Mesothelial cell of epicardium (in vitro differentiated cells): ENCODE results near the gene LRMDA. TPM values are rescaled to one million over a fixed set of nuclear protein-coding genes. Genes with fewer than 3 reads are reported as not detected.

ENCODE experiments used
- DNase-seq, 2 experiments: peaks; one replicate each; pipeline ENCODE4 v3.0.0; 2021; ENCODE audit warnings: low spot score in 2 of 2; ENCODE audit not compliant: unreplicated experiment in 2 of 2
- H3K27ac Mint-ChIP-seq: 2 replicates; pipeline ENCODE4 v1.8.0; 2021; ENCODE audit warnings: mixed read lengths
- H3K27me3 Mint-ChIP-seq: 2 replicates; pipeline ENCODE4 v1.8.0; 2021; ENCODE audit warnings: low read depth, mixed read lengths
- H3K36me3 Mint-ChIP-seq: 2 replicates; pipeline ENCODE4 v1.8.0; 2021; ENCODE audit warnings: mixed read lengths
- H3K4me1 Mint-ChIP-seq: 2 replicates; pipeline ENCODE4 v1.8.0; 2021; ENCODE audit warnings: mixed read lengths
- H3K4me3 Mint-ChIP-seq: 2 replicates; pipeline ENCODE4 v1.8.0; 2021; ENCODE audit warnings: mild to moderate bottlenecking, moderate library complexity, mixed read lengths
- H3K9me3 Mint-ChIP-seq: 2 replicates; pipeline ENCODE4 v1.8.0; 2021; ENCODE audit warnings: mixed read lengths
- CTCF ChIP-seq: fragments of 200-600 bp; sonication (generic); IDR thresholded peaks from one replicate; pipeline ENCODE4 v1.5.0; 2021; ENCODE audit warnings: antibody characterized with exemption; ENCODE audit not compliant: unreplicated experiment
- total RNA-seq: library from RNA; stranded (reverse); gene quantifications from 3 replicates; pipeline ENCODE4 v1.2.1, GENCODE V29; 2021

LRMDA gene
- total RNA-seq, 1 donor from 2014 or later = 2.0 TPM

DNA sequence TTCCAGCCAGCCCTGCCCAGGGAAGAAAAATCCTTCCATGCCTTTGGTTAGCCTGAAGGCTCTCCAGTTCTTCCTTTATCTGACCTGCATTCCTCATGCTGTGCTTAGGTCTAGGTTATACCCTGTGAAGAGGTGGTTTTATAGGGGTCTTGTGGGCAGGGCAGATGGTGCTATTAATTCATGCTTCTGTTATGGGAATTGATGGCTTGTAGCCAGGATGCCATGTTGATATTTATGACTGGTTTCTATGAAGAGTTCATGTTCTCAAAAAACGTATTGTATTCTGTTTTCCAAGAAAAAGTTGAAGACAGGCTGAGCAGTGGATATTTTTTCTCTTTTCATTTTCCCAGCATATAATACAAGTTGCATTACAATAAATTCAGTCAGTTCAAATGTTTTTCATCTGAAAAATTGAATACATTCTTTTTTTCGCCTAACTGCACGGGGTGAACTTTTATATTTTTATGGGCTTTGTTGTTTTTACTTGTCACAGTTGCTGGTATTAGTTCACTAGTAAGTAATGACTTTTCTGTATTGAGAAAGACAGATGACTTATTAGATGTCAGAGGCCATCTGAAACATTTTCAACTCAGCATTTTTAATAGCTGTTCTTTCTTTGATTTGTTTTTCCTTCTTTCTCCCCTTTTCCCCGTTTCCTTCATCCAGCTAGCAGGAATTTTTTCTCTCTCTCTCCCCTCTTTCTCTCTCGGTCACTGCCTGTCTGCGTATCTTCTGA is 322.8 kb downstream of the LRMDA start:
- H3K4me1 Mint-ChIP-seq = peaks cover 10% of the 10 kb centered on the region
- H3K27me3 Mint-ChIP-seq = peaks cover 61% of the 10 kb centered on the region
- H3K9me3 Mint-ChIP-seq = no peaks in the 10 kb centered on the region
- no peak for TF ChIP-seq CTCF
- no peak overlapping the region for H3K27ac Mint-ChIP-seq
- no peak for DNase-seq
- no peaks in the 10 kb centered on the region for H3K36me3 Mint-ChIP-seq
- no peak overlapping the region for H3K4me3 Mint-ChIP-seq

GRCh38 chr10:75755528-75755927 is 324.1 kb downstream of the LRMDA start:
- H3K4me3 Mint-ChIP-seq = no peak overlapping the region

DNA sequence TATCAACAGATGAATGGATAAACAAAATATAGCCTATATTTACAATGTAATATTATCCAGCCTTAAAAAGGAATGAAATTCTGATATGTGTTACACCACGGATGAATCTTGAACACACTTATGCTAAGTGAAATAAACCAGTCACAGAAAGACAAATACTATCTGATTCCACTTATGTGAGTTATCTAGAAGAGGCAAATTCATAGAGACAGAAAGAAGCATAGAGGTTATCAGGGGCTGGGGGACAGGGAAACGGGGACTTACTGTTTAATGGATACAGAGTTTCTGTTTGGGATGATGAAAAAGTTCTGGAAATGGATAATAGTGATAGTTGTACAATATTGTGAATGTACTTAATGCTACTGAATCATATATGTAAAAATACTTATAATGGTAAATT is 329.9 kb downstream of the LRMDA start:
- no peaks in the 10 kb centered on the region for H3K36me3 Mint-ChIP-seq
- no peak overlapping the region for H3K4me3 Mint-ChIP-seq
- peaks cover 87% of the 10 kb centered on the region for H3K27me3 Mint-ChIP-seq
- DNase-seq = no peak
- H3K9me3 Mint-ChIP-seq = no peaks in the 10 kb centered on the region
- H3K4me1 Mint-ChIP-seq = peaks cover 14% of the 10 kb centered on the region
- TF ChIP-seq CTCF = no peak
- no peak overlapping the region for H3K27ac Mint-ChIP-seq

More at GRCh38 chr10:75755528-75755927, 324.1 kb downstream of the LRMDA start:
- H3K27ac Mint-ChIP-seq = no peak overlapping the region
- DNase-seq = no peak
- H3K4me1 Mint-ChIP-seq = peaks cover 10% of the 10 kb centered on the region
- H3K36me3 Mint-ChIP-seq = no peaks in the 10 kb centered on the region
- no peak for TF ChIP-seq CTCF
- H3K27me3 Mint-ChIP-seq = peaks cover 72% of the 10 kb centered on the region
- H3K9me3 Mint-ChIP-seq = no peaks in the 10 kb centered on the region

- Mint-ChIP-seq H3K27me3 (peaks cover 87% of the 10 kb centered on the region), H3K9me3 (no peaks in the 10 kb centered on the region), H3K4me1 (peaks cover 14% of the 10 kb centered on the region), H3K4me3 (no peak overlapping the region), H3K27ac (no peak overlapping the region), H3K36me3 (no peaks in the 10 kb centered on the region)
- TF ChIP-seq CTCF = no peak
- no peak for DNase-seq
Observed at GRCh38 chr10:75762431-75762802, 331.0 kb downstream of the LRMDA start.

DNA sequence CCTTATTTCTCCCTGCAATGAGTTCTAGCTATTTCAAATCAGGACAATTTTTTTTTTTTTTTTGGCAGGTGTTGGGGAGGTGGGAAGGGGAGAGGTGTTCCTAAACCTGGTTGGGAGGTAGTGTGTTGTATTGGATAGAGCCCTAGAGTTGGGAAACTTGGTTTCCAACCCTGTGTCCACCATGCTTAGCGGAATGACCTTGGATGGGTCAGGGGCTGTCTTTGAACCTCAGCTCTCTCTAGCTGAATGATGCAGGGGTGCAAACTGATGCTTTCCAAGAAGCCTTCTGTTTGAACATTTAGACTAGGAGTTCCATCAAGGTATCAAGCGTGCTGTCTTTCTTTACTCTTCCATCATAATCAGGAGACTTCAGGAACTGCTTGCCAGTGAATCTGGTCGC is 332.2 kb downstream of the LRMDA start:
- H3K9me3 Mint-ChIP-seq = no peaks in the 10 kb centered on the region
- peaks cover 14% of the 10 kb centered on the region for H3K4me1 Mint-ChIP-seq
- no peak overlapping the region for H3K4me3 Mint-ChIP-seq
- peaks cover 88% of the 10 kb centered on the region for H3K27me3 Mint-ChIP-seq
- no peak for DNase-seq
- no peaks in the 10 kb centered on the region for H3K36me3 Mint-ChIP-seq
- H3K27ac Mint-ChIP-seq = no peak overlapping the region
- TF ChIP-seq CTCF = no peak
